GM06990 (cell line): ENCODE results near the gene DPY19L3.
"Not testable (repeated sequence)": the region's sequence is repeated elsewhere in the genome, so short reads cannot be mapped to it uniquely, and the experiment has no call there.

ENCODE experiments used
- DNase-seq: peaks from one replicate; pipeline ENCODE4 v3.0.0-alpha.2; 2011; ENCODE audit not compliant: insufficient read length; ENCODE audit errors: extremely low read depth
- H3K27me3 ChIP-seq: replicated peaks from 2 replicates; pipeline ENCODE4 v1.6.0; 2011; ENCODE audit warnings: low read length; ENCODE audit not compliant: control insufficient read depth, insufficient read depth
- H3K36me3 ChIP-seq: 2 replicates; pipeline ENCODE4 v1.5.1; 2011; ENCODE audit warnings: low read length; ENCODE audit not compliant: control insufficient read depth, insufficient read depth
- H3K4me3 ChIP-seq: replicated peaks from 2 replicates; pipeline ENCODE4 v1.5.1; 2011; ENCODE audit warnings: low read depth, mild to moderate bottlenecking, control low read depth, low read length
- TF ChIP-seq, protein P1 (sequence below): IDR thresholded peaks from 2 replicates; pipeline ENCODE4 v1.5.1; 2011; ENCODE audit warnings: low read length, control low read depth, mild to moderate bottlenecking, inconsistent platforms; ENCODE audit not compliant: insufficient read depth, poor library complexity, severe bottlenecking

Gene DPY19L3

DNA sequence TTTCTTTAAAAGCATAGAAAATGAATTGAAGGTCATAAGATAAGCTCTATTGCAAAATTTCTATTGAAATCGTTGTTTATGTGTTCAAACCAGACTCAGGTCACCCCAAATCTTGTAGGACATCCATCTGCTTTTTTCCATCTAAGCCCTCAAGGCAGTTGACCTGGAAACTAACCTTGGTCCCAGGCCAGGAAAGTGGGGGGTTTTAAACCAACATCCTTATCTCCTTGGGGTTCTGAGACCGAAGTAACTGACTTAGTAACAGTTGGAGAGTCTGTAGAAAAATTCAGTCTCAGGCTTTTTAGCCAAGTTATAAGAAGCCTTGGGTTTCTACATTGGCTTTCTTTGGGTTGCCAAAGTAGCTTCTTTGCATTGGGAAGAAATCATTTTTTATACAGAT, 36.8 kb upstream of the DPY19L3 start:
- TF ChIP-seq, protein P1, sequence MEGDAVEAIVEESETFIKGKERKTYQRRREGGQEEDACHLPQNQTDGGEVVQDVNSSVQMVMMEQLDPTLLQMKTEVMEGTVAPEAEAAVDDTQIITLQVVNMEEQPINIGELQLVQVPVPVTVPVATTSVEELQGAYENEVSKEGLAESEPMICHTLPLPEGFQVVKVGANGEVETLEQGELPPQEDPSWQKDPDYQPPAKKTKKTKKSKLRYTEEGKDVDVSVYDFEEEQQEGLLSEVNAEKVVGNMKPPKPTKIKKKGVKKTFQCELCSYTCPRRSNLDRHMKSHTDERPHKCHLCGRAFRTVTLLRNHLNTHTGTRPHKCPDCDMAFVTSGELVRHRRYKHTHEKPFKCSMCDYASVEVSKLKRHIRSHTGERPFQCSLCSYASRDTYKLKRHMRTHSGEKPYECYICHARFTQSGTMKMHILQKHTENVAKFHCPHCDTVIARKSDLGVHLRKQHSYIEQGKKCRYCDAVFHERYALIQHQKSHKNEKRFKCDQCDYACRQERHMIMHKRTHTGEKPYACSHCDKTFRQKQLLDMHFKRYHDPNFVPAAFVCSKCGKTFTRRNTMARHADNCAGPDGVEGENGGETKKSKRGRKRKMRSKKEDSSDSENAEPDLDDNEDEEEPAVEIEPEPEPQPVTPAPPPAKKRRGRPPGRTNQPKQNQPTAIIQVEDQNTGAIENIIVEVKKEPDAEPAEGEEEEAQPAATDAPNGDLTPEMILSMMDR = no peak
- no peak overlapping the region for H3K4me3 ChIP-seq
- no peaks in the 10 kb centered on the region for H3K27me3 ChIP-seq
- DNase-seq = no peak
- H3K36me3 ChIP-seq = peaks cover 10% of the 10 kb centered on the region

DNA sequence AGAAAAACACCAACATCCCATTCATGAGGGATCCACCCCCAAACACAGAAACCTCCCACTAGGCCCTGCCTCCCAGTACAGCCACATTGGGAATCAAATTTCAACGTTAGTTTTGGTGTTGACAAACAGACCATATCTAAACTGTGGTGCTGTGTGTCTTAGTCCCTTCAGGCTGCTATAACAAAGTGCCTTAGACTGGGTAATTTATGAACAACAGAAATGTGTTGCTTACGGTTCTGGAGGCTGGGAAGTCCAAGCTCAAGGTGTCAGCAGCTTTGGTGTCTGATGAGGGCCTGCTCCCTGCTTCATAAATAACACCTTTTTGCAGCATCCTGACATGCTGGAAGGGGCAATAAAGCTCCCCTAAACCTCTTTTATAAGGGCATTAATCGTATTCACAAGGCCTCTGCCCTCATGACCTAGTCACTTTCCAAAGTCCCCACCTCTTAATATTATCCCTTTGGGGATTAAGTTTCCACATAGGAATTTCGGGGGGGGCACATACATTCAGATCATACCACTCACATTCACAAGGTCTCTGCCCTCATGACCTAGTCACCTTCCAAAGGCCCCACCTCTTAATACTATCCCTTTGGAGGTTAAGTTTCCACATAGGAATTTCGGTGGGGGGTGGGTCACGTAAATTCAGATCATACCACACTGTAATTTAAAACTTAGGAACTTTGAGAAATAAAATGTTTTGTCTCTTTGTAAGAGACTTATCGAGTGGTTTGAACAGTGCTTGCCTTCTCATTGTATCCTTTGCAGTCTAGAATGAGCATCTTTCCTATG, 32.6 kb upstream of the DPY19L3 start:
- DNase-seq = no peak
- no peak overlapping the region for H3K4me3 ChIP-seq
- H3K36me3 ChIP-seq = peaks cover 9% of the 10 kb centered on the region
- H3K27me3 ChIP-seq = no peaks in the 10 kb centered on the region
- TF ChIP-seq, protein P1 = no peak

DNA sequence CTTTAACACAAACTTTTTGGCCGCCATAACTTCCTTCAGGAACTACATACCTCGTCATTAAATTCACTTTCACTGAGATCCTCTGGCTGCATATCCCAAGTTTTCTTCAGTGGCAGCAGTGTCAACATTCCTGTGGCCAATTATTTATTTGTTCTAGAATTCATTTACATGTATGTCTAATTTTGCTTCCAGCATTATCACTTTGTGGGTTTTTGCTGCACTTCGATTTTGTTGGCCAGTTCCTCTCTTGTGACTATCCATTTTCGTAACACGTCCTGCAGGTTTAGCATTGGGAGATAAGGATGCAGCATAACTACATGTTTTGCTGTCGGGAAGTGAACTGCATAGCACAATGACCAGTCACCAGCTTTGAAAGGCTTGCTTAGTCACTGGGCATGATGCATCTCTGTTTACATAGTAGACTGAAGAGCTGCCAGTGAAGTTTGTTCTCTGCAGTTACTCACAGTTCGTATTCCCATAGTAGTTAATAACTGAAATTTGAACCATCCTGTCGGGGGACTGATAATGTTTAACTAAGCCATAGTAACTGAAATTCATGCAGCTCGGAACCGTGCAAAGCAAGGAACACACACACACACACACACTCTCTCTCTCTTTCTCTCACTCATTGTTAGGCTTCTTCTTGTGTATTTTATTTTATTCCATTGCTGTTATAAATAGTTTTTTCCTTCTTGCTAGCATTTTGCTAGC, 31.8 kb upstream of the DPY19L3 start:
- no peak overlapping the region for H3K4me3 ChIP-seq
- no peaks in the 10 kb centered on the region for H3K27me3 ChIP-seq
- TF ChIP-seq, protein P1 = no peak
- no peak for DNase-seq
- peaks cover 9% of the 10 kb centered on the region for H3K36me3 ChIP-seq

DNA sequence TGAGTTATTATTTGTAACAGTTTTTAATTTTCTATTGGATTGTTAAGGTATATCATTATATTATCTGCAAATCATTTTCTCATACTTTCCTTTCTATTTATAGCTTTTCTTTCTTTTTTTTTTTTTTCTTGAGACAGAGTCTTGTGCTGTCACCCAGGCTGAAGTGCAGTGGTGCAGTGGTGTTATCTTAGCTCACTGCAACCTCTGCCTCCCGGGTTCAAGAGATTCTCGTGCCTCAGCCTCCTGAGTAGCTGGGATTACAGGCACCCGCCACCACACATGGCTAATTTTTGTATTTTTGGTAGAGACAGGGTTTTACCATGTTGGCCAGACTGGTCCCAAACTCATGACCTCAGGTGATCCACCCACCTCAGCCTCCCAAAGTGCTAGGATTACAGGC, 31.2 kb upstream of the DPY19L3 start:
- H3K4me3 ChIP-seq, DNase-seq, H3K27me3 ChIP-seq, H3K36me3 ChIP-seq: not testable (repeated sequence)

DNA sequence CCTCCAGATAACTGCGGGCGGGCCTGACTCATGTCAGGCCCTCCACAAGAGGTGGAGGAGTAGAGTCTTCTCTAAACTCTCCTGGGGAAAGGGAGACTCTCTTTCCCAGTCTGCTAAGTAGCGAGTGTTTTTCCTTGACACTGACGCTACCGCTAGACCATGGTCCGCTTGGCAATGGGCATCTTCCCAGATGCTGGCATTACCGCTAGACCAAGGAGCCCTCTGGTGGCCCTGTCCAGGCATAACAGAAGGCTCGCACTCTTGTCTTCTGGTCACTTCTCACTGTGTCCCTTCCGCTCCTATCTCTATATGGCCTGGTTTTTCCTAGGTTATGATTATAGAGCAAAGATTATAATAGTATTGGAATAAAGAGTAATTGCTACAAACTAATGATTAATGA, 28.5 kb upstream of the DPY19L3 start:
- DNase-seq, H3K36me3 ChIP-seq, H3K27me3 ChIP-seq, H3K4me3 ChIP-seq: not testable (repeated sequence)

DNA sequence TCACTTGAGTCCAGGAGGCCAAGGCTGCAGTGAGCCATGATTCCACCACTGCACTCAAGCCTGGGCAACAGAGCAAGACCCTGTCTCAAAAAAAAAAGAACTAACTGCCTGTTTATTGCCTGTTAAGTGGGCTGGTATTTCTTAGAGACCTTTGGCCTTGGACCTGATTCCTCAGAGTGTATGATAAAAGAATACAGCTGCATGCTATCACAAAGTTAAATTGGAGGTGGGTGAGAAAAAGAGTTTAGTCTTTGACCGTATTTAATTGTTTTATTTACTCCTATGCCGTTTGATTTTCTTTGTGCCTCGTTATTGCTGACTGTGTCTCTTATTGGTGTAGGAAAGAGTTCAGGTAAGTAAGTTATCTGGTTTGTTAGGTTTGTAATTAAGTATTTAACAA, 25.3 kb upstream of the DPY19L3 start:
- DNase-seq = no peak
- H3K27me3 ChIP-seq = no peaks in the 10 kb centered on the region
- no peak overlapping the region for H3K4me3 ChIP-seq
- TF ChIP-seq, protein P1 = no peak
- H3K36me3 ChIP-seq = peaks cover 2% of the 10 kb centered on the region
